GM19452 (cell line): ENCODE data around the gene C4BPB.

Experiments used
- ATAC-seq: cut with Tn5 transposase; IDR thresholded peaks from one replicate; pipeline ENCODE4 v1.9.1; 2021; ENCODE audit not compliant: unreplicated experiment

C4BPB gene

DNA sequence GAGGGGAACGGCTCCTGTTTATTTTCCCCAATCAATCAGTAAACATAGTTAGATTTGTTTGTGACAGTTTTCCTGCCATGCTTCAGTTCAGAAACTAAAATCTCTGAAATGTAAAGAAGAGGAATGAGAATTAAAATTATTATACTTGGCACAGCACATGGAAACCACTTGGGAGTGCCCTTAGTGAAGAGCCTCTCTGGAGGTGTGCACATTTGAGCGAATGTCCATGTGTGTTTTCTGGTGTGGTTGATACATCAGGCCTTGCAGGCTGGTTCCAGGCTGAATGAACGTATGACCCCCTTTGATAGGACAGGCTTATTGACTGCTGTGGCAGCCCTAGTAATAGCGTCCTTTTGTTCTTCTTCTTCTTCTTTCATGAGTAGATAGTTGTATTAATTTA lies 42.5 kb downstream of the C4BPB start:
- ATAC-seq, result no peak

DNA sequence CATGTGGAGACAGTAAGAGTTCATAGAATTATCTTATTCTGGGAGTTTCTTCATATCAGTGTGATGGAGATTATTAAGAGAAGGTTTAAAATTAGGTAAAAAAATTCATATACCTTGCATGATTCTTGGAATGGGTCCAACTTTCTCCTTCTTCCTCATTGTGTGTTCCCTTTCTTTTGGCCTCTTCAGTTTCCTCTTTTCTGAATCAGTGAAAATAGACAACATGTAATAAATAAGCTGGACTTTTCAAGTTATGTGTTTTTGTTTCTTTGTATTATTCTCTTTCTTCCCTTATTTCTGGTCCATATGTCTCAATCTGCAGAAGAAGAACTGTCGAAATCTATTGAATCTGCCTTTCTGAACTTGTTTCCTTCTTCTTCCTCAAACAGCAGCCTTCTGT lies 45.9 kb downstream of the C4BPB start:
- ATAC-seq, result no peak

DNA sequence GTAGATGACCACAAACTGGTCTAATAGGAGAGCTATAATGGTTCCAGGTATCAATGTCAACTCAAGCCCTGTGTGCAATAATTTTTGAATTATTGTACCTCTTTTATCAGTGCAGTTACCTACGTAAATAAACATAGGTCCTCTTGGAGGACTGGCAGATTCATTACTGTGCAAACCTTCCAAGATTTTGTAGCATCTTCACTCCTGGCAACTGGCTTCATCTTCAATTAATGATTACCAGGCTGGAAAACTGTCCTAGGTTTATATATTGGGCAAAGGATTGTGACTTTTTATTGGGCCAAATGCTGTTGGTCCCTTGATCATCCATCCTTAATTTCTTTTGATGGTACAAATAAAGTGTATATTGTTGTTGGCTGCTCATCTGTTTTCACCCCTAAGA lies 51.0 kb downstream of the C4BPB start:
- no peak for ATAC-seq

DNA sequence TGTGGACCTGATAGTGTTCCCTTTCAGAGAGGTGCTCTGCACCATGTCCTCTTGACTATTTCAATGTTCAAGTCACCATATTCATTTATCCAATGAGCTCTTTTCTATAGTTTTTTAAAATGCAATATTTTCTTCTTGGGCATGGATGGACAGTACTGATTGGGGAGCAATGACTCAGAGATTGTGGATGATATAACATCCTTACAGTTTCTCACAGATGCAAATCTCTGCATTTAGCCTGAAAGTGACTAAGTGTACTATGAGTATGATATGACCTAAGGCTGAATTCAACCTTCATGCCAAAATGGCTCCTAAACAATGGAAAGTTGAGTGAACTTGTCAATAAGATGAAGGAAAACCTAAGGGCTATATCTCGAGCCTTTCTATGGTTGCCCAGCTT lies 51.9 kb downstream of the C4BPB start:
- ATAC-seq, result no peak

DNA sequence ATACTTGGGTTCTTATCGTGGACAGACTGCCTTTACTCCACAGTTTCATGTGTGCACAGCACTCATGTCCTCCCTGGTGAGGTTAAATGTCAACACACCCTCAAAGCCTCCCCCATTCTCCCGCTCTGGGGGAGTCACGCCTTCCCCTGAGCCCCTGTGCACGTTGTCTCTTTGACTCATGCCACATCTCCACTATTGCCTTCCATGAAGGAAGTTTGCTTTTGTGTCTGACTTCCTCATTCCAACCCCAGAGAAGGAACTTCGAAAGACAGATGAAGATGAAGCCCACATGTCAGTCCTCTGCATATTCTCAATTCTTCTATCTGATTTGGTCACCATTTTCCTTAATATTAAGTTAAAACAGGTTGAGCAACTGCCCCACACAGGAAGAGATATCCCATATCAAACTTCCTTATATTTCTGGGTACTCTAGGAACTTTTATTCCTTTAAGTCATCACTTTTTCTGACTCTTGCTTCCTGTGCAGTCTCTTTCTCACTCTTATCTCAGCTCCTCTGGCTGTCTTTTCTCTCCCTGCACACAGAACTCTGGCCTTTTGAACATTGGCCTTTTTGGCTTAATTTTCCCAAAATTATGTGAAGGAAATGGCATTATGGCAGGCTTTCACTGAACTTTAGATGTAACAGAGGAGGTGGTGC lies 56.9 kb downstream of the C4BPB start:
- ATAC-seq, result no peak
